Thoracic aorta (tissue), 2 donors: Measurements from ENCODE around the gene INTS1. TPM values are rescaled to one million over a fixed set of nuclear protein-coding genes. Genes with fewer than 3 reads are reported as not detected.

Source experiments
- ATAC-seq: fragments of 150-250 bp; one replicate; pipeline ENCODE4 v1.8.0; 2017; ENCODE audit warnings: low read depth; ENCODE audit not compliant: insufficient number of reproducible peaks, low FRiP score
- DNase-seq: peaks from one replicate; pipeline ENCODE4 v3.0.0-alpha.2; 2020; ENCODE audit warnings: low spot score
- H3K27ac ChIP-seq, 2 donors: fragments of 200-600 bp; sonication (generic); 1 replicate in 1 of 2; 2 replicates in 1 of 2; pipeline ENCODE4 v1.5.1; 2016; ENCODE audit warnings: mild to moderate bottlenecking in 2 of 2, moderate library complexity in 2 of 2
- H3K27me3 ChIP-seq: fragments of 200-600 bp; sonication (generic); replicated peaks from 2 replicates; pipeline ENCODE4 v1.6.0; 2016; ENCODE audit warnings: mild to moderate bottlenecking; ENCODE audit not compliant: insufficient read depth
- H3K36me3 ChIP-seq: fragments of 200-600 bp; sonication (generic); one replicate; pipeline ENCODE4 v1.5.1; 2016
- H3K4me1 ChIP-seq, 2 donors: fragments of 200-600 bp; sonication (generic); 1 replicate in 1 of 2; 2 replicates in 1 of 2; pipeline versions ENCODE4 v1.5.1 to v1.6.0; 2016; ENCODE audit warnings: low read depth in 2 of 2, mild to moderate bottlenecking in 1 of 2; ENCODE audit not compliant: control insufficient read depth in 1 of 2
- H3K4me3 ChIP-seq: fragments of 200-600 bp; sonication (generic); 2 replicates; pipeline ENCODE4 v1.5.1; 2016; ENCODE audit warnings: mild to moderate bottlenecking
- H3K9me3 ChIP-seq: fragments of 200-600 bp; sonication (generic); 2 replicates; pipeline ENCODE4 v1.5.1; 2016
- total RNA-seq, 2 donors: library from RNA; depleted of rRNA; stranded (reverse); fragments of >200 nt; gene quantifications; one replicate each; pipeline versions ENCODE4 v1.1.0 to v1.2.3, GENCODE V29; 2016
- TF ChIP-seq, protein P1 (sequence below): fragments of 200-600 bp; sonication (generic); IDR thresholded peaks from one replicate; pipeline ENCODE4 v1.5.1; 2019; ENCODE audit warnings: antibody characterized with exemption

The INTS1 gene
- total RNA-seq, 2 donors from 2014 or later, result 59.8 to 89.6 TPM

DNA sequence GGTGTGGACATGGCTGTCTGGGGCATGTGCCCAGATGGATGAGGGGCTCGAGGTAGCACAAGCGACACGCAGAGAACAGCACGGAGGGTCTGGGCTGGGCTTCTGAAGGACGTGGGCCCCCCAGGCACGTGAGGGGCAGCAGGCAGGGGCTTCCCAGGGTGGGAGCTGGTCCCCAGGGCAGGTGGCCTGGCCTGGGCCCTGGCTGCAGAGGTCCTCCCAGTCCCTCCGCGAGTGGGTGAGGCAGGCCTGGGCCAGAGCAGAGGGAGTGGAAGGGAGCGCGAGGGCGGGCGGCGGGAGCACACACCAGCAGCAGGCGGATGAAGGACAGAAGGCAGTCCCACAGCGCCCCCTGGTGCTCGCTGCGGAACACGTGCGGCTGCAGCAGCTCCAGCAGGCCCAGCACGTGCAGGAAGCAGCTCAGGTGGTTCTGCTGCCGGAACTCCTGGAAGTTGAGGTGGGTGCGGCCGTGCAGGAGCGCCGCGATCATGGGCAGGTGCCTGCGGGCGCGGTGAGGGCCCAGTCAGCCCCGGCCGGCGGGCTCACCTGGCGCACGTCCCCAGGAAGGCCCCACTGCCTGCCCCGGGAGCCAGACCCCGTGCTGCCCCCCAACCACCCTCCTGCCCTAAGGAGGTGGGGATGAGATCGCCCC lies 30.2 kb downstream of the INTS1 start:
- DNase-seq, result peak; percentile 47
- Histone ChIP-seq H3K36me3 (peaks cover 54% of the 10 kb centered on the region), H3K9me3 (no peaks in the 10 kb centered on the region), H3K27me3 (no peaks in the 10 kb centered on the region), H3K4me3 (no peak overlapping the region), H3K4me1 (no peaks in the 10 kb centered on the region), H3K27ac (no peak overlapping the region)
- ATAC-seq, result peak; percentile 61
- TF ChIP-seq, protein P1, sequence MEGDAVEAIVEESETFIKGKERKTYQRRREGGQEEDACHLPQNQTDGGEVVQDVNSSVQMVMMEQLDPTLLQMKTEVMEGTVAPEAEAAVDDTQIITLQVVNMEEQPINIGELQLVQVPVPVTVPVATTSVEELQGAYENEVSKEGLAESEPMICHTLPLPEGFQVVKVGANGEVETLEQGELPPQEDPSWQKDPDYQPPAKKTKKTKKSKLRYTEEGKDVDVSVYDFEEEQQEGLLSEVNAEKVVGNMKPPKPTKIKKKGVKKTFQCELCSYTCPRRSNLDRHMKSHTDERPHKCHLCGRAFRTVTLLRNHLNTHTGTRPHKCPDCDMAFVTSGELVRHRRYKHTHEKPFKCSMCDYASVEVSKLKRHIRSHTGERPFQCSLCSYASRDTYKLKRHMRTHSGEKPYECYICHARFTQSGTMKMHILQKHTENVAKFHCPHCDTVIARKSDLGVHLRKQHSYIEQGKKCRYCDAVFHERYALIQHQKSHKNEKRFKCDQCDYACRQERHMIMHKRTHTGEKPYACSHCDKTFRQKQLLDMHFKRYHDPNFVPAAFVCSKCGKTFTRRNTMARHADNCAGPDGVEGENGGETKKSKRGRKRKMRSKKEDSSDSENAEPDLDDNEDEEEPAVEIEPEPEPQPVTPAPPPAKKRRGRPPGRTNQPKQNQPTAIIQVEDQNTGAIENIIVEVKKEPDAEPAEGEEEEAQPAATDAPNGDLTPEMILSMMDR, result peak; percentile 96

DNA sequence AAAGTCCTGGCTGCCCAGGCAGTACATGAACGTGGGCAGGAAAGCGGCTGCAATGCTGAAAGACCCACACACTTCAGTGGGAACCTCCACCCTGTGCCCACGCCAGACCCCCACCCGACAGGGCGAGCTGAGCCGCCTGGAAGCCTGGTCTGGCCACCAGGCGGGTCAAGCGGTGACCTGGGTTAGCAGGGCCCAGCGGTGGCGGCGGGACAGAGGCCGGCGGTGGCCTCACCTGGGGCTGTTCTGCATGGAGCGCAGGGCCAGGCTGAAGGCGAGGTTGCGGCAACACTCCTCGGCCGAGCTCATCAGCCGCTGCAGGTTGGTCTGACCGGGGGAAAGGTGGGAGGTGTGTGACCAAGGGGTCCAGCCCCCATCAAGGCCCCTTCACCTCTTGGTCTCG lies 33.3 kb downstream of the INTS1 start:
- Histone ChIP-seq H3K4me3 (no peak overlapping the region), H3K27ac (no peak overlapping the region), H3K4me1 (peaks cover 12 to 14% of the 10 kb centered on the region in 2 donors), H3K27me3 (no peaks in the 10 kb centered on the region), H3K9me3 (no peaks in the 10 kb centered on the region), H3K36me3 (peaks cover 34% of the 10 kb centered on the region)
- DNase-seq, result no peak
- TF ChIP-seq, protein P1, result no peak
- ATAC-seq, result no peak

DNA sequence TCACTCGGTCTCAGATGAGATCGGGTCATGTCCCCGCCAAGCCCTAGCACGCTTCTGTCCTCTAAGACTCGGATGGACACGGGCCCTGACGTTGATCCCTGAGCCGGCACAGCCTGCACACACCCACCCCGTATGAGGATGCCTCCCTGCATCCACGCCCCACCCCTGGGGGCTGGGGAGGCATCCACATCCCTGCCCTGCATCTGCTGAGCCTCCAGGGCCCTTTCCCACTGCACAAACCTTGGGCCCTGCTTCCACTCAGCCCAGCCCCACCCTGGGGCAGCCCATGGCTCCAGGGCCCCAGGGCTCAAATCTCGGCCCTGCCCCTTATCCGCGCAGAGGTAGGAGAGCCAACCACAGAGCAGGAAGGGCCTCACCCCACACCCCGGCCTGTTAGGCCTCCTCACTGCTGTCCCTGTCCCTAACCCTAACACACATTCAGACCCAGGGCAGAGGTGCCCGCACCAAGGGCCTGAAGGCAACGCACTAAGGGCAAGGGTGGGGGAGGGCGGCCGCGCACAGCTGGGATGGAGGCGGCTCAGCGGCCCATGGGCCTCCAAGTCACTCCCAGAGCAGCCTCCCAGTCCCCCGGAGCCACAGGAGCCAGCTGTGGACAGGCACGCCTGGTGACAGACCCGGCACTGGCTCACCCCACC lies 35.4 kb downstream of the INTS1 start:
- no peak for DNase-seq
- TF ChIP-seq, protein P1, result no peak
- no peaks in the 10 kb centered on the region for H3K9me3 ChIP-seq
- H3K27ac ChIP-seq, result no peak overlapping the region
- H3K4me3 ChIP-seq, result no peak overlapping the region
- peaks cover 14 to 19% of the 10 kb centered on the region in 2 donors for H3K4me1 ChIP-seq
- H3K36me3 ChIP-seq, result peaks cover 33% of the 10 kb centered on the region
- H3K27me3 ChIP-seq, result no peaks in the 10 kb centered on the region
- no peak for ATAC-seq

DNA sequence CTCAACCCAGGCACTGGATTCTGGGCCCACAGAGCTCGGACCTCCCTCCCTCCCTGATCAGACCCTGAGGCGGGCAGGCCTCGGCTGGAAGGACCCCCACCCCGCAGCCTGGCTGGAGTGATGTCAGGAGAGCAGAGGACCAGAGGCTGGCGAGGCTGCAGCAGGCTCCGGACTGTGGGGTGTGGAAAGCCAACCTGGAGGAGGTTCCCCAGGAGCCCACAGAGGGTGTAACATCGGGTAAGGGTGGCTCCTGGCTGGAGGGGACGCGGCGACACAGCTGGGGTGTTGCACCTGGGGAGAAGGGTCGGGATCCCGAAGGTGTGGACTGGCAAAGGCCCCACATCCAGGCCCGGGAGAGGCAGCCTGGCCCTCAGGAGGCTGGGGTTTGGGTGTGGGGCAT lies 36.0 kb downstream of the INTS1 start:
- ATAC-seq (no peak), DNase-seq (no peak)
- peaks cover 15 to 25% of the 10 kb centered on the region in 2 donors for H3K4me1 ChIP-seq
- no peak overlapping the region for H3K27ac ChIP-seq
- peaks cover 27% of the 10 kb centered on the region for H3K36me3 ChIP-seq
- no peaks in the 10 kb centered on the region for H3K27me3 ChIP-seq
- TF ChIP-seq, protein P1, result no peak
- no peak overlapping the region for H3K4me3 ChIP-seq
- no peaks in the 10 kb centered on the region for H3K9me3 ChIP-seq

DNA sequence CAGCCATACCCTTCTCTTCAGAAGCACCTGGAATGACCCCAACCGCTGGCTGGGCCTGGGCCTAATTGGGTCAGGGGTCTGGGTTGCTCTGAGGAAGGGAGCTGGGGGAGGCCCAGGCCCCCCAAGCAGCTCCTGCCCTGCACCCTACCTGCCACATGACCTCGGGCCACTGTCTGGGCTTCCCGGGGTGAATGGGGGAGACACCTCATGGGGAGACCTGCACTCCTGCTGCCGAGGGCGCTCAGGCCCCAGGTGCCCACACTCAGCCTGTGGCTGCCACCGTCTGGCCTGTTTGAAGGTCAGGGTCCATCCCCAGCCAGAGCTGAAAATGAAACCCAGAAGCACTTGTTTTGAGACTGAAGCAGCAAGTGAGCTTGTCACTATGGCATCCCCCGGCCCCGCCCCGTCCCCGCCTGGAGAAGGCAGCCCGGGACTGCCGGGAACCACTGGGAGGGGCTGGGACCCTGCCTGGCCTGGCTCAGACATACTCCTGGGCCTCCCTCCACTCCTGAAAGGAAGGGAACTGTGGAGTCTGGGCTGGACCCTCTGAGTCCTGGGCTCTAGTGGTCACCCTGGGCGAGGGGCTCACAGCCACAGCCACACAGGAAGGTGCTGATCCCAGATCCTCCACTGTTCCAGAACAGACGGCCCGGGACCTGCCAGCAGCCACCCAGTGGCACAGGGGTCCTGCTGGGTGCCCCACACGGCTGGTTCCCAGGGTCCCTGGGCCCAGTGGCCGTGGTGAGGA lies 37.5 kb downstream of the INTS1 start:
- peak overlapping the region; percentile 38 for H3K4me3 ChIP-seq
- peak; percentile 53 for DNase-seq
- TF ChIP-seq, protein P1, result no peak
- ATAC-seq, result no peak
- peak overlapping the region; percentile 87 to 88 for H3K27ac ChIP-seq
- H3K36me3 ChIP-seq, result peaks cover 17% of the 10 kb centered on the region
- H3K27me3 ChIP-seq, result no peaks in the 10 kb centered on the region
- peaks cover 19 to 40% of the 10 kb centered on the region in 2 donors for H3K4me1 ChIP-seq
- no peaks in the 10 kb centered on the region for H3K9me3 ChIP-seq
